ENCODE data around the gene CARD10. TPM values are rescaled to one million over a fixed set of nuclear protein-coding genes. Genes with fewer than 3 reads are reported as not detected.

Gene CARD10
- total RNA-seq, 3 donors from 2014 or later (not counting 1 experiment from before 2014, with no cell fraction given) = 0.09 to 0.16 (median 0.10) TPM

DNA sequence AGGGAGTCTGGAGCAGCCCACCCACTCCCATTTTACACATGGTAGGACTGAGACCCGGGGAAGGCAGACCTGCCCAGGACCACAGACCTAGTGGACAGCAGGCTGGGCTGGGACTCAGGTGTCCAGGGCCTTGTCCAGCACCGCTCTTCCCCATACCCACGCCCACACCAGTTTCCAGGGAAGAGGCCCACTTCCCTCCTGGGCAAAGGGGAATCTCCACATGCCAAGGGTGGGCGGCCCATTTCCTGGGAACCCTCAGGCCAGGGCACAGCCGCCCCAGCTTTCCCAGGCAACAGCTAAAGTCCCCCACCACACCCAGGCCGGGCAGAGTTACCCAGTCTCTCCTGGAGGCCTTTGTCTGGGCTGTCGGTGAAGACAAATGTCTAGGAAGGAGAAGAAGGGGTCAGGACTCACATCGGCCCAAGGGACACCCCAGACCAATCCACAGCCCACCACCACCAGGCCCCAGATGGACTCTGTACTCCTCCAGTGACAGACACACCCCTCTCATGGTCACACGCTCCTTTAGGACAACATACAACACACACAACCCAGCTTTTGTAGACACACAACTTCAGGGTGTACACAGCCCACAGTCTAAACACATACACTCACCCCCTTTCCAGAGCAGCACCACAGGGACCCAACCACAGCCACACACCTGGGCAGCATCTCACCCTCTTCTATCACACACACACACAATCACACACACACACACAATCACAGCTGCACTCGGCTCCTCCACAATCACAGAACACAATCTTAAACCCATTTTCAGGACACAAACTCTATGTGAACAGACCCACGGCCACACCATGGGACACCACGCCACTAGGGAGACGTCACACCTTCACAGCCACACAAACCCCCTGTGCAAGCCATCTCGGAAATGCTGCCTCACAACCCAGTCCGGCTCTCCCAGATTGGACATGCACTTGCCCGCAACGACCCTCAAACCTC, 38.5 kb downstream of the CARD10 start:
- no peaks in the 10 kb centered on the region for H3K27me3 Mint-ChIP-seq (ENCODE audit: low read depth in 2 of 2)
- H3K4me3 Mint-ChIP-seq = no peak overlapping the region
- no peak overlapping the region for H3K4me3 ChIP-seq (ENCODE audit: low read length)
- peaks cover 47% of the 10 kb centered on the region for H3K36me3 ChIP-seq (ENCODE audit: control insufficient read depth, insufficient read depth, low read length)
- H3K4me1 ChIP-seq (ENCODE audit: control insufficient read depth, insufficient read depth, low read length) = peaks cover 49% of the 10 kb centered on the region
- ATAC-seq (no peak), DNase-seq (no peak)
- H3K4me1 Mint-ChIP-seq = peaks cover 40 to 50% of the 10 kb centered on the region in 2 donors
- TF ChIP-seq CTCF (IDR thresholded peaks at IDR 0.05) = no peak
- H3K9me3 ChIP-seq (ENCODE audit: control insufficient read depth, insufficient read depth, low read length) = no peaks in the 10 kb centered on the region
- no peaks in the 10 kb centered on the region for H3K9me3 Mint-ChIP-seq
- no peak overlapping the region for H3K27ac ChIP-seq (ENCODE audit: low read length)
- H3K27me3 ChIP-seq (ENCODE audit: control insufficient read depth, insufficient read depth, low read length) = no peaks in the 10 kb centered on the region
- WGBS (ENCODE audit: insufficient coverage) = 90% methylated on average over 17 of the region's 17 CpGs
- H3K36me3 Mint-ChIP-seq = no peaks in the 10 kb centered on the region
- intact Hi-C loops (cut with micrococcal nuclease) = loop anchor here (10.0 kb wide), 2 partner anchors 316 to 706 kb away; partner anchors contain the start of gene IFT27
- peak overlapping the region in 1 of 2 donors; percentile 2 for H3K27ac Mint-ChIP-seq

GRCh38 chr22:37479196-37479595, 40.0 kb downstream of the CARD10 start:
- intact Hi-C loops (cut with micrococcal nuclease) = no loop called here
- no peak overlapping the region for H3K4me3 ChIP-seq (ENCODE audit: low read length)
- no peaks in the 10 kb centered on the region for H3K9me3 ChIP-seq (ENCODE audit: control insufficient read depth, insufficient read depth, low read length)
- DNase-seq (no peak), ATAC-seq (no peak)
- WGBS (ENCODE audit: insufficient coverage) = 97% methylated on average over 15 of the region's 15 CpGs
- Mint-ChIP-seq H3K4me3 (no peak overlapping the region), H3K27me3 (ENCODE audit: low read depth in 2 of 2) (no peaks in the 10 kb centered on the region), H3K9me3 (no peaks in the 10 kb centered on the region), H3K36me3 (no peaks in the 10 kb centered on the region), H3K4me1 (peaks cover 25 to 35% of the 10 kb centered on the region in 2 donors), H3K27ac (no peak overlapping the region)
- H3K27ac ChIP-seq (ENCODE audit: low read length) = no peak overlapping the region
- peaks cover 35% of the 10 kb centered on the region for H3K4me1 ChIP-seq (ENCODE audit: control insufficient read depth, insufficient read depth, low read length)
- peaks cover 57% of the 10 kb centered on the region for H3K36me3 ChIP-seq (ENCODE audit: control insufficient read depth, insufficient read depth, low read length)
- H3K27me3 ChIP-seq (ENCODE audit: control insufficient read depth, insufficient read depth, low read length) = no peaks in the 10 kb centered on the region
- TF ChIP-seq CTCF (IDR thresholded peaks at IDR 0.05) = no peak

DNA sequence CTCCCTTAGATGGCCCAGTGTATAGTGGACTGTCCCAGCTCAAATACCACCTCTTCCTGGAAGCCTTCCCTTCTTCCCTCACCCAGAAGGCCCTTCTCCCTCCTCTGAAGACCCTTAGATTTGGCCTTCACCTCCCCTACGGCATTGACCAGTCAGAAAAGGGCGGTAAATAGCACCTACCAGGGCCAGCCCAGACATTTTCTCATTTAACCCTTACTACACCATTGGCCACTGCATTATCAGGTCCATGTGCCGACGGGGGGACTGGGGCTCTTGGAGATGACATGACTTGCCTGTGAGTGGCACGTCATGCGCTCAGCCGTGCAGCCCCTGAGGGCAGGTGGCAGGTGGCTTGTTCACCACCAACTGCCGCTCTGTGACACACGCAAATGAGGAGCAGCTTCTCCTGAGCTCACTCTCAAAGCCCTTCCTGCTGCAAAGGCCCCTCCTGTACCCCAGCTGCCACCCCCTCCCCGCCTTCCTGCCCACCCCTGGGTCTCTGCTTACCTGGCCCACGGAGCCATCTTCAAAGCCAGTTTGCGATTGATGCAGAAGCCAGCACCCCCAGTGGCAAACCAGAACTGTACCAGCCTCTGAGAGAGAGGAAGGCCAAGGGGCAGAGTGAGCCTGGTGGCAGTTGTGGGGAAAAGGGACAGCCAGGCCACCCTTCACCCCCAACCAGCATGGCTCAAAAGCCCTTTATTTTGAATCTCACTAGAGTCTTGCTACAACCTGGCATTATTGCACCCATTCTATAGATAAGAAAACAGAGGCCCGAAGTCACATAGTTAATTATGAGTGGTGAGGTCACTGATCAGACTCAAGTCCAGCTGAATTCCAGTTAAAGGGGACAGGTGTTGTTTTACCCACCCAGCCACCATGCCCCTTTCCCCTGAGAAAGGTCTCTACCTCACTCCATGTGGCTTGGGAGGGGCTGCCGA, 42.6 kb downstream of the CARD10 start:
- WGBS (ENCODE audit: insufficient coverage) = 76% methylated on average over 13 of the region's 14 CpGs
- H3K4me1 Mint-ChIP-seq = peaks cover 1 to 12% of the 10 kb centered on the region in 2 donors

More for the DNA sequence above, 42.6 kb downstream of the CARD10 start:
- H3K4me3 ChIP-seq (ENCODE audit: low read length) = no peak overlapping the region
- TF ChIP-seq CTCF (IDR thresholded peaks at IDR 0.05) = no peak
- Mint-ChIP-seq H3K9me3 (no peaks in the 10 kb centered on the region), H3K27ac (no peak overlapping the region), H3K27me3 (ENCODE audit: low read depth in 2 of 2) (no peaks in the 10 kb centered on the region), H3K36me3 (no peaks in the 10 kb centered on the region), H3K4me3 (no peak overlapping the region)
- H3K4me1 ChIP-seq (ENCODE audit: control insufficient read depth, insufficient read depth, low read length) = peaks cover 9% of the 10 kb centered on the region
- DNase-seq = no peak
- ATAC-seq = no peak
- H3K27me3 ChIP-seq (ENCODE audit: control insufficient read depth, insufficient read depth, low read length) = no peaks in the 10 kb centered on the region
- no peak overlapping the region for H3K27ac ChIP-seq (ENCODE audit: low read length)
- intact Hi-C loops (cut with micrococcal nuclease) = no loop called here
- no peaks in the 10 kb centered on the region for H3K9me3 ChIP-seq (ENCODE audit: control insufficient read depth, insufficient read depth, low read length)
- H3K36me3 ChIP-seq (ENCODE audit: control insufficient read depth, insufficient read depth, low read length) = peaks cover 69% of the 10 kb centered on the region

Measured in natural killer cell (primary cell).